GM12864 (cell line): Measurements from ENCODE around the gene DCN.

Experiments used
- DNase-seq: peaks from one replicate; pipeline ENCODE4 v3.0.0-alpha.2; 2011; ENCODE audit warnings: low read depth
- H3K4me3 ChIP-seq: 2 replicates; pipeline ENCODE4 v1.5.1; 2011; ENCODE audit warnings: mild to moderate bottlenecking, low read depth, low read length, control low read depth
- CTCF ChIP-seq: IDR thresholded peaks from 2 replicates; pipeline ENCODE4 v1.5.1; 2011; ENCODE audit warnings: low read depth, mild to moderate bottlenecking, moderate library complexity, low read length, control low read depth, inconsistent platforms; ENCODE audit errors: missing control alignments

The DCN gene

GRCh38 chr12:91189516-91189915, 6.9 kb upstream of the DCN start:
- no peak overlapping the region for H3K4me3 ChIP-seq
- no peak for DNase-seq
- TF ChIP-seq CTCF = no peak

- H3K4me3 ChIP-seq = no peak overlapping the region
- no peak for DNase-seq
- no peak for TF ChIP-seq CTCF
Observed at GRCh38 chr12:91188778-91189177, 6.2 kb upstream of the DCN start.

- no peak for DNase-seq
- TF ChIP-seq CTCF = no peak
- H3K4me3 ChIP-seq = no peak overlapping the region
Observed at GRCh38 chr12:91186156-91186555, 3.5 kb upstream of the DCN start.

- TF ChIP-seq CTCF = no peak
- no peak for DNase-seq
- no peak overlapping the region for H3K4me3 ChIP-seq
Observed at GRCh38 chr12:91185421-91185820, 2.8 kb upstream of the DCN start.

- no peak for TF ChIP-seq CTCF
- H3K4me3 ChIP-seq = no peak overlapping the region
- DNase-seq = no peak
Observed at GRCh38 chr12:91183551-91183950, 934 bp upstream of the DCN start.

GRCh38 chr12:91180582-91181395, 1.8 kb downstream of the DCN start:
- H3K4me3 ChIP-seq = no peak overlapping the region
- TF ChIP-seq CTCF = no peak
- DNase-seq = no peak
